ENCODE data around the gene MRPS15.

MRPS15 gene

GRCh38 chr1:36467700-36468455 is 3.7 kb upstream of the MRPS15 start:
- DNase-seq (ENCODE audit: extremely low spot score) = no peak
- POLR2A ChIA-PET = interaction anchor here (0.6 kb wide), 1 partner anchor 59 kb away, joined by 4 read pairs; no protein-coding TSS in a partner anchor
- CTCF ChIA-PET = interaction anchor here (1.2 to 1.3 kb wide), 2 partner anchors 8 to 48 kb away, joined by 3 read pairs; no protein-coding TSS in a partner anchor
- TF ChIP-seq, protein P1, sequence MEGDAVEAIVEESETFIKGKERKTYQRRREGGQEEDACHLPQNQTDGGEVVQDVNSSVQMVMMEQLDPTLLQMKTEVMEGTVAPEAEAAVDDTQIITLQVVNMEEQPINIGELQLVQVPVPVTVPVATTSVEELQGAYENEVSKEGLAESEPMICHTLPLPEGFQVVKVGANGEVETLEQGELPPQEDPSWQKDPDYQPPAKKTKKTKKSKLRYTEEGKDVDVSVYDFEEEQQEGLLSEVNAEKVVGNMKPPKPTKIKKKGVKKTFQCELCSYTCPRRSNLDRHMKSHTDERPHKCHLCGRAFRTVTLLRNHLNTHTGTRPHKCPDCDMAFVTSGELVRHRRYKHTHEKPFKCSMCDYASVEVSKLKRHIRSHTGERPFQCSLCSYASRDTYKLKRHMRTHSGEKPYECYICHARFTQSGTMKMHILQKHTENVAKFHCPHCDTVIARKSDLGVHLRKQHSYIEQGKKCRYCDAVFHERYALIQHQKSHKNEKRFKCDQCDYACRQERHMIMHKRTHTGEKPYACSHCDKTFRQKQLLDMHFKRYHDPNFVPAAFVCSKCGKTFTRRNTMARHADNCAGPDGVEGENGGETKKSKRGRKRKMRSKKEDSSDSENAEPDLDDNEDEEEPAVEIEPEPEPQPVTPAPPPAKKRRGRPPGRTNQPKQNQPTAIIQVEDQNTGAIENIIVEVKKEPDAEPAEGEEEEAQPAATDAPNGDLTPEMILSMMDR (IDR thresholded peaks at IDR 0.05; ENCODE audit: control extremely low read depth, extremely low read depth, low read depth, missing control alignments) = no peak

DNA sequence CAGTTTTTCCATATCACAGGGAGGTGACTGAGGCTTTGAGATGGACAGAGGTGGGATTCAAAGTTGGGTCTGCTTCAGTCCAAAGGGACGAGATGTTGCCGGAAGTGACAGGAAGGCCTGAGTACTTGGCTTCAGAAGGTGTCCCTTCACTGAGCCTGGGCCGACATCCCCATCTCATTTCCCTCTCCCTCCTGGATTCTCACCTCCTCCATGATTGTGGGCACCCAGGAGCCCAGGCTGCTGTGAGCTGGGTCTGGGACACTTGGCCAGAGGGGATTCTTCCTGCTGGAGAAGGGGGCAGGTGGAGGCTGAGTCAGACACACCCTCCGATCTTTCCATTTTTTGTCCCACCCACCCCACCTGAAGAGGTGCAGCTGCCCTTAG is 2.8 kb upstream of the MRPS15 start:
- POLR2A ChIA-PET = interaction anchor here (0.6 kb wide), 1 partner anchor 59 kb away, joined by 4 read pairs; no protein-coding TSS in a partner anchor
- no peak for DNase-seq (ENCODE audit: extremely low spot score)
- CTCF ChIA-PET = interaction anchor here (1.3 kb wide), 1 partner anchor 9 kb away, joined by 3 read pairs; no protein-coding TSS in a partner anchor
- TF ChIP-seq, protein P1 (IDR thresholded peaks at IDR 0.05; ENCODE audit: control extremely low read depth, extremely low read depth, low read depth, missing control alignments) = no peak

- ChIA-PET POLR2A (no interaction called here), CTCF (interaction anchor here (2.1 kb wide), 1 partner anchor 9 kb away, joined by 7 read pairs; no protein-coding TSS in a partner anchor)
- TF ChIP-seq, protein P1 (IDR thresholded peaks at IDR 0.05; ENCODE audit: control extremely low read depth, extremely low read depth, low read depth, missing control alignments) = no peak
- no peak for DNase-seq (ENCODE audit: extremely low spot score)
Observed at GRCh38 chr1:36466370-36467026, 2.3 kb upstream of the MRPS15 start.

DNA sequence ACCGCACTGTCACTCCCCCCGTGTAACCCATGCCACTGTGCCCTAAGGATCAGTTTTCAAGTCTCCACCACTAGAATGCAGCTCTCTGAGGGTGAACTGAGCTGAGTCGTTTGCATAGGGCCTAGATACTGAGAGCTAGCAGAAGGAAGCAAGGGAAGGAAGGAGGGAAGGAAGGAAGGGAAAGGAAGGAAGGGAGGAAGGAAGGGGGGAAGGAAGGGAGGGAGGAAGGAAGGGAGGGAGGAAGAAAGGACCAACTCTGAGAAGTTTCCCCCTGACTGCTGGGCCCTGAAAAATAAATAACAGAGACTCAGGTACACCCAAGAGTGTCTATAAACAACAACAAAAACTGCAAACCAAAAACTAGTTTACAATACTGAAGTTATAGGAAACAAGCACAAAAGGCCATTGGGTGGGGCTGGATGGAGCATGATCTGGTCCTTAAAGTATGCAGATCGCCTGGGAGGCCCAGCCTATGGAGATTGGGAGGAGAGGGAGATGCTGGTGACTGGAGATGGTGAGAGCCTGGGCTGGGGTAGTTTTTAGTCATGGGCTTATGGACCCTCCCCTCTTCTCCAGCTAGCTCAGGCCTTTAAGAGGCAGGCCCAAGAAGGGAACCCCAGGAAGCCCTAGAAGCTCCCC is 1.7 kb upstream of the MRPS15 start:
- TF ChIP-seq, protein P1 (IDR thresholded peaks at IDR 0.05; ENCODE audit: control extremely low read depth, extremely low read depth, low read depth, missing control alignments) = no peak
- ChIA-PET POLR2A (interaction anchor here (0.6 kb wide), 1 partner anchor 27 kb away, joined by 6 read pairs; no protein-coding TSS in a partner anchor), CTCF (interaction anchor here (1.5 to 2.1 kb wide), 2 partner anchors 9 to 11 kb away, joined by 3 to 7 read pairs; no protein-coding TSS in a partner anchor)
- DNase-seq (ENCODE audit: extremely low spot score) = no peak

DNA sequence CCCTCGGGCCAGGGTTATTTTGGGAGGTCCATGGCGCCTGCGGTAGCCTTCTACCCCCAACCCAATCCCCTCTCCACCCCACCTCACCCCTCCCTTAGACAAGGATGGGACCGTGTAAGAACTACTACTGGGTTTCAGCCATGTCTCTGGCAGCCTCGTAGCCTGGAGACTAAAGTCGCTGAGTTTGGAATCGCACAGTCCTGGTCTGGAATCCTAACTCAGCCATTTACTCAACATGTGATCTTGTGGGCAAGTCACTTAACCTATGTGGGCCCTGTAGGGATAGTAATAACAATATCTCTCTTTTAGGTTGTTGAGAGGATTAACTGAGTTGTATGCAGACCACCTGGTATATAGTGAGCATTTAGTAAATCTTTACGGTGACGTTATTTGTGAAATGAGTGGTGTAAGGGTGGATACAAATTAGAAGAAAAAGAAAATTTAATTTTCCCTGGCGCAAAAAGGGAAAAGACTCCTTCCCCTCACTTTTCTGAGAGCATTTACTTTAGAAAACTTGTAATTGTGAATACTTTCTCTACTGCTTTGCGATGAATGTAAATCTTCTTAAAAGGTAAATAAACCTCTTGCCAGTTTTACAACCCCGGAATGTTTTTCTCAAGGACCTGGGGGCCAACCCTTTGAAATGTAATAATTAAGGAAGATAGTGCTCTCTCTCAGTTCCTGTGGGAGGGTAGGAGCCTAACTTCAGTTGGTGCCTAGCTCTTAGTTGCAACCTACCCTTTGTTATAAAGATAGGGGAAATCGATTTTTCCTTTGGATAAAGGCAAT is 615 bp upstream of the MRPS15 start:
- TF ChIP-seq, protein P1 (IDR thresholded peaks at IDR 0.05; ENCODE audit: control extremely low read depth, extremely low read depth, low read depth, missing control alignments) = no peak
- DNase-seq (ENCODE audit: extremely low spot score) = no peak
- POLR2A ChIA-PET = interaction anchor here (0.6 to 1.0 kb wide), 7 partner anchors 13 to 1010 kb away, joined by 3 to 9 read pairs (median 6); partner anchors contain the start of genes OSCP1 and ZC3H12A
- CTCF ChIA-PET = interaction anchor here (0.6 to 2.1 kb wide), 7 partner anchors 10 to 120 kb away, joined by 3 to 7 read pairs (median 3); partner anchors contain the start of gene OSCP1

Data from GM10248 (cell line).